Cardiac fibroblast (primary cell): ENCODE data around the gene ZCCHC13.

Experiments
- DNase-seq, 2 donors: peaks; one replicate each; pipeline versions ENCODE4 v3.0.0 to v3.0.0-alpha.2; 2010; ENCODE audit warnings: low read depth in 2 of 2
- H3K4me3 ChIP-seq, 2 donors: replicated peaks in 1 of 2; 1 replicate in 1 of 2; 2 replicates in 1 of 2; pipeline ENCODE4 v1.5.1; 2011; ENCODE audit warnings: low read depth in 2 of 2, low read length in 2 of 2, mild to moderate bottlenecking in 2 of 2, moderate library complexity in 1 of 2
- TF ChIP-seq, protein P1 (sequence below): IDR thresholded peaks from one replicate; pipeline ENCODE4 v1.5.1; 2011; ENCODE audit warnings: low read depth, mild to moderate bottlenecking, low read length, inconsistent platforms

Gene ZCCHC13

DNA sequence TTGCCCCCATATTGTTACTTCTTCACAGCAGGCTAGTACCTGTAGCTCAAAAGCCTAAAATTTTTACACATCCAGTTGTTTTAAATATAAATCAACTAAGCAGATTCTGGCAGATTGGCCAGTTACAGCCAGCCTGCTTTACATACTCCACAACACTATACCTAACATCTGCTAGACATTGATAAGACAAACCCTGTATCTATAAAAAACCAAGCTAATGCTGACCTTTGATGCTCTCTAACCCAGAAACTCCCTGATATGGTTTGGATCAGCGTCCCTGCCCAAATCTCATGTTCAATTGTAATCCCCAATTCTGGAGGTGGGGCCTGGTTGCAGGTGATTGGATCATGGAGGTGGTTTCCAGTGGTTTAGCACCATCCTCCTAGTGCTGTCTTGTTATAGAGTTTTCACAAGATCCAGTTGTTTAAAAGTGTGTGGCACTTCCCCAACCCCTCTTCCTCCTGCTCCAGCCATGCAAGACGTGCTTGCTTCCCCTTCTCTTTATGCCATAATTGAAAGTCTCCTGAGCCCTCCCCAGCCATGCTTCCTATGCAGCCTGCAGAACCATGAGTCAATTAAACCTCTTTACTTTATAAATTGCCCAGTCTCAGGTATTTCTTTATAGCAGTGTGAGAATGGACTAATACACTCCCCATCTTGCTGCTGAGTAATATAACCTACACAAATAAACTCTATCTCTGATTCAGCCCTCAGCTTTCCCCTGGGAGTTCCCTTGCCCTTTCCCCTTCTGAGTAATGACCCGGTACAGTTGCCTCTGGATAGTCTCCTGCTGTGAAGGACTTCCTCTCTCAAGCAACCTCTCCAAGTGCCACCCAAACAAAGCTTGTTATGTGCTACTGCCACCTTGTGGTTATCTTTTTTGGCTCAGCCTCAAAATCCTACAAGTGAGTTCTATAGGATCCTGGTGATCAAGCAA lies 39.6 kb downstream of the ZCCHC13 start:
- peak; percentile 96 to 98 for DNase-seq

DNA sequence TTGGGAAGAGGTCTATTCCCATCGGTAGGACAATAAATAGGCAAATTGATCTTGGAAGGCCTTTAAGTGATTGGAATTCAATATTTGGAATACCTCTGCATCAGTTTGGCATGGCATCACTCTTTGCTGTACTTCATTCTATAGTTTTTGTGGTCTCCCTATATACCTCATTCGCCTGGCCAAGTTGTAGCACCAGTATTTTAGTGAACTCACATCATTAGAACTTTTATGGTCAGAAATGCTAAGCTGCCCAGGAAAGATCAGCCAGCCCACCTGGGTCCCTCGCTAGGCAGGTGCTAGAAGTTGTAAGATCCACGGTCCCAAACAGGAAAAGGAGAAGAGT lies 40.3 kb downstream of the ZCCHC13 start:
- no peak overlapping the region for H3K4me3 ChIP-seq
- DNase-seq = no peak
- TF ChIP-seq, protein P1, sequence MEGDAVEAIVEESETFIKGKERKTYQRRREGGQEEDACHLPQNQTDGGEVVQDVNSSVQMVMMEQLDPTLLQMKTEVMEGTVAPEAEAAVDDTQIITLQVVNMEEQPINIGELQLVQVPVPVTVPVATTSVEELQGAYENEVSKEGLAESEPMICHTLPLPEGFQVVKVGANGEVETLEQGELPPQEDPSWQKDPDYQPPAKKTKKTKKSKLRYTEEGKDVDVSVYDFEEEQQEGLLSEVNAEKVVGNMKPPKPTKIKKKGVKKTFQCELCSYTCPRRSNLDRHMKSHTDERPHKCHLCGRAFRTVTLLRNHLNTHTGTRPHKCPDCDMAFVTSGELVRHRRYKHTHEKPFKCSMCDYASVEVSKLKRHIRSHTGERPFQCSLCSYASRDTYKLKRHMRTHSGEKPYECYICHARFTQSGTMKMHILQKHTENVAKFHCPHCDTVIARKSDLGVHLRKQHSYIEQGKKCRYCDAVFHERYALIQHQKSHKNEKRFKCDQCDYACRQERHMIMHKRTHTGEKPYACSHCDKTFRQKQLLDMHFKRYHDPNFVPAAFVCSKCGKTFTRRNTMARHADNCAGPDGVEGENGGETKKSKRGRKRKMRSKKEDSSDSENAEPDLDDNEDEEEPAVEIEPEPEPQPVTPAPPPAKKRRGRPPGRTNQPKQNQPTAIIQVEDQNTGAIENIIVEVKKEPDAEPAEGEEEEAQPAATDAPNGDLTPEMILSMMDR = no peak

More for the DNA sequence above, 39.6 kb downstream of the ZCCHC13 start:
- TF ChIP-seq, protein P1 = peak; percentile 42
- no peak overlapping the region for H3K4me3 ChIP-seq

DNA sequence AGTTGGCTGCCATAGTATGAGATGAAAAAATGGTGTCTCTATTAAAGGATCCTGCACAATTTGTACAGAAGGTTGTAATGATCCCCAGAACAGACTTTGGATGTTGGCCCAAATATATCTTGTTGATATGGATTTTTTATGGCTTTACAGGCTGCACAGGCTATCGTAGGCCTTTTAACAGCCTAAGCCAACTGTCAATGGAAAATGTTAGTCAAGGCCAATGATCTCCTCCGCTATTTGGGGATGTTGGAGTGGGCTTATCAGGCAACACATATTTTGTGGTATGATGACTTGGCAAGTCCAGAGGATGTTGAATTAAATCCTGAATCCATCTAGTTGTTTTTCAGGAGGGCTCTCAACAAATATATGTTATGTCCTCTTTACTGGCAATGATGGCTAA lies 42.1 kb downstream of the ZCCHC13 start:
- H3K4me3 ChIP-seq = no peak overlapping the region
- DNase-seq = peak in 1 of 2 donors; percentile 31
- TF ChIP-seq, protein P1 = no peak

DNA sequence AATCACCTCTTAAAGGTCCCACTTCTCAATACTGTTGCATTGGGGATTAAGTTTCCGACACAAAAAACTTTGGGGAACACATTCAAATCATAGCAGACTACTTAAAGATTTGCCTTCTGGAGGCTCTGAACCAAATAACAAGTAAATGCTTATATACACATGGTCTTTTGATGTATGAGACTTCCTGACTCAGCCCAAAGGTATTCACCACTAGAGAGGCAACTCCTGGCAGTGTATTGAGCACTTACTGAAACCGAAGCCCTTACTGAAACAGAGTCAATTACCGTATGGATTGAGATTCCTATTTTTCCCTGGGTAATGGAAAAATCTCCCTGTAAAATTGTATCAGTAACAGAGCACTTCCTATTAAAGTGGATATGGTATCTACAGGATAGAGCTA lies 45.4 kb downstream of the ZCCHC13 start:
- DNase-seq = peak; percentile 45 to 59
- H3K4me3 ChIP-seq = no peak overlapping the region
- TF ChIP-seq, protein P1 = no peak

DNA sequence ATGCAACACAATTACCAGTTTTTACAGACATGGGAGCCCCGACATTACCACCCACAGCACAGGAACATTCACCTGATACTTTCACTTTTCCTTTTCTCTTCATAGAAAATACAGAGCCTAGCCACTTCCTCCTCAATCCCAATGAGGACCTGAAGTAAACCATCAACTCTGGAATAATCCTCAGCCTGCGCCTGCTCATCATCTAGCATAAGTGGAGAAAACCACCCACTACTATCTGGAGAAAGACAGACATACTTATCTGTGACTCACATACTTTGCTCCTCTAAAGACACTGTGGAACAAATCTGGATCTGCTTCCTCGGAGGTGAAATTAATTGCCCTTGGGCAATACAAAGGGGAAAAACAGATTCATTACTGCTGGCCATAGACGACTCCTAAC lies 47.8 kb downstream of the ZCCHC13 start:
- no peak overlapping the region for H3K4me3 ChIP-seq
- TF ChIP-seq, protein P1 = no peak
- peak in 1 of 2 donors; percentile 5 for DNase-seq

DNA sequence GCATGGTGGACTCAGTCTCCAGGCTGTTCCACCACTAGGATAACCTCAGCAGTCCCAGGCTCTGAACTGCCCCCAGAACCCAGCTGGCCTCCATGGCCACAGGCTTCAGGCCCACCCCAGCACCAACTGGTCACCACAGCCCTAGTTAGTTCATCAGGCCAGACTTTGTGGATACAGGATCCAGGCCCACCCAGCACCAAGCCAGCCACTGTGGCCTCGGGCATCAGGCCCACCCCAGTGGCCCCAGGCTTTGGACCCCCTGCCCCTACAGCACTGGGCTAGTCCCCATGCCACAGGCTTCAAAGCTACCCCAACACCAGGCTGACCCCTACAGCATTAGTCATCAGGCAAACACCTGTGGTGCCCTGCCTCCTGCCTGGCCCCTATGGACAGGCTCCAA lies 50.0 kb downstream of the ZCCHC13 start:
- TF ChIP-seq, protein P1 = no peak
- DNase-seq = no peak
- no peak overlapping the region for H3K4me3 ChIP-seq
